ENCODE measurements around the gene SIRT3. TPM values are rescaled to one million over a fixed set of nuclear protein-coding genes. Genes with fewer than 3 reads are reported as not detected.

Gene SIRT3
- total RNA-seq, 1 experiment from 2014 or later, result 13.9 TPM

DNA sequence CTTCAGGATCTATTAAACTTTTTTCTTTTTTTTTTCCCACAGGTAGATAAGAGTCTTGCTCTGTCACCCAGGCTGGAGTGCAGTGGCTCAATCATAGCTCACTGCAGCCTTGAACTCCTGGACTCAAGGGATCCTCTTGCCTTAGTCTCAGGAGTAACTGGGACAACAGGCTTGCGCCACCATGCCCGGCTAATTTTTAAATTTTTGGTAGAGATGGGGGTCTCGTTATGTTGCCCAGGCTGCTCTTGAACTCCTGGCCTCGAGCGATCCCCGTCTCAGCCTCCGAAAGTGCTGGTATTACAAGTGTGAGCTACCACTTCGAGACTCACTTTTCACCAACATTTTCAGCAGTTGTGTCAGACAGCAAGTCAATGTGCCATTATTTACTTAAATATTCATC lies 962 bp downstream of the SIRT3 start:
- Mint-ChIP-seq H3K4me1 (peaks cover 9 to 18% of the 10 kb centered on the region in 2 experiments), H3K36me3 (ENCODE audit: insufficient read depth in 1 of 3, low read depth in 3 of 3) (peaks cover 3 to 13% (median 11%) of the 10 kb centered on the region in 3 experiments; a peak in 6 of 7 replicates), H3K9me3 (no peaks in the 10 kb centered on the region; a peak in 1 of 5 replicates), H3K4me3 (peak overlapping the region; percentile 95), H3K27me3 (ENCODE audit: low read depth) (no peaks in the 10 kb centered on the region; the same call in 1 of the 2 replicates), H3K27ac (no peak overlapping the region)
- no peak overlapping the region for H2BK12ac ChIP-seq (ENCODE audit: insufficient read length, low read depth, low read length)
- no peak overlapping the region for H3K56ac ChIP-seq (ENCODE audit: insufficient read length, low read depth, low read length)
- TF ChIP-seq, protein P1, sequence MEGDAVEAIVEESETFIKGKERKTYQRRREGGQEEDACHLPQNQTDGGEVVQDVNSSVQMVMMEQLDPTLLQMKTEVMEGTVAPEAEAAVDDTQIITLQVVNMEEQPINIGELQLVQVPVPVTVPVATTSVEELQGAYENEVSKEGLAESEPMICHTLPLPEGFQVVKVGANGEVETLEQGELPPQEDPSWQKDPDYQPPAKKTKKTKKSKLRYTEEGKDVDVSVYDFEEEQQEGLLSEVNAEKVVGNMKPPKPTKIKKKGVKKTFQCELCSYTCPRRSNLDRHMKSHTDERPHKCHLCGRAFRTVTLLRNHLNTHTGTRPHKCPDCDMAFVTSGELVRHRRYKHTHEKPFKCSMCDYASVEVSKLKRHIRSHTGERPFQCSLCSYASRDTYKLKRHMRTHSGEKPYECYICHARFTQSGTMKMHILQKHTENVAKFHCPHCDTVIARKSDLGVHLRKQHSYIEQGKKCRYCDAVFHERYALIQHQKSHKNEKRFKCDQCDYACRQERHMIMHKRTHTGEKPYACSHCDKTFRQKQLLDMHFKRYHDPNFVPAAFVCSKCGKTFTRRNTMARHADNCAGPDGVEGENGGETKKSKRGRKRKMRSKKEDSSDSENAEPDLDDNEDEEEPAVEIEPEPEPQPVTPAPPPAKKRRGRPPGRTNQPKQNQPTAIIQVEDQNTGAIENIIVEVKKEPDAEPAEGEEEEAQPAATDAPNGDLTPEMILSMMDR (conservative IDR thresholded peaks at IDR 0.05), result no peak
- no peak overlapping the region for H4K91ac ChIP-seq (ENCODE audit: insufficient read length, low read depth, low read length)
- no CpG with 5 or more reads among the region's 8 CpGs for WGBS (ENCODE audit: extremely low coverage, insufficient read length, low lambda C conversion rate)
- no peak overlapping the region for H4K8ac ChIP-seq (replicated peaks; ENCODE audit: insufficient read length, low read depth, low read length)
- peak overlapping the region; percentile 84 for H3K9ac ChIP-seq (ENCODE audit: extremely low read depth, insufficient read length, low read length)
- no peak overlapping the region for H3K4ac ChIP-seq (ENCODE audit: low read depth, low read length)
- H2BK120ac ChIP-seq (ENCODE audit: low read depth, low read length, poor library complexity, severe bottlenecking), result no peak overlapping the region
- H2BK15ac ChIP-seq (ENCODE audit: low read depth, low read length), result no peak overlapping the region
- H2AFZ ChIP-seq (ENCODE audit: low read length), result no peak overlapping the region
- no peak overlapping the region for H2BK5ac ChIP-seq (ENCODE audit: insufficient read length, low read length)
- H2BK20ac ChIP-seq (ENCODE audit: low read depth, low read length, poor library complexity, severe bottlenecking), result no peak overlapping the region
- H3K18ac ChIP-seq (ENCODE audit: insufficient read length, low read depth, low read length), result no peak overlapping the region
- no peak overlapping the region for H3K14ac ChIP-seq (ENCODE audit: insufficient read depth, low read length)
- no peaks in the 10 kb centered on the region for H4K20me1 ChIP-seq (ENCODE audit: control insufficient read depth, insufficient read depth, insufficient read length)
- no peaks in the 10 kb centered on the region; the same call in 1 of the 2 replicates for H3K27me3 ChIP-seq (ENCODE audit: insufficient read depth, low read length)
- no peak overlapping the region for H3K27ac ChIP-seq (ENCODE audit: insufficient read length, low read depth, low read length)
- no peak overlapping the region for H3K23ac ChIP-seq (ENCODE audit: insufficient read length, low read depth, low read length)
- no peak overlapping the region for H4K5ac ChIP-seq (ENCODE audit: insufficient read length, low read depth, low read length)
- H3T11ph ChIP-seq (ENCODE audit: low read length), result no peak overlapping the region
- no peak overlapping the region for H2AK5ac ChIP-seq (ENCODE audit: insufficient read length, low read length)
- H3K79me2 ChIP-seq (ENCODE audit: insufficient read depth, low read length), result peaks cover 6% of the 10 kb centered on the region; the same call in 1 of the 2 replicates
- no peak for DNase-seq
- peaks cover 4% of the 10 kb centered on the region for H3K79me1 ChIP-seq (ENCODE audit: insufficient read depth, low read depth, low read length, poor library complexity, severe bottlenecking)
- H3K23me2 ChIP-seq (ENCODE audit: insufficient read length, low read depth, low read length, poor library complexity, severe bottlenecking), result peaks cover 6% of the 10 kb centered on the region
- no peaks in the 10 kb centered on the region; the same call in 1 of the 2 replicates for H3K4me1 ChIP-seq (ENCODE audit: insufficient read depth, low read length)
- H3K4me2 ChIP-seq (ENCODE audit: insufficient read depth, insufficient read length, low read length), result peak overlapping the region; percentile 88
- no peaks in the 10 kb centered on the region for H3K9me3 ChIP-seq (ENCODE audit: control insufficient read depth, low read depth, low read length)

All from H9 (cell line).